Naive thymus-derived CD4-positive, alpha-beta T cell (primary cell): ENCODE results near the gene IER2. TPM values are rescaled to one million over a fixed set of nuclear protein-coding genes. Genes with fewer than 3 reads are reported as not detected.

Experiments
- ATAC-seq: fragments of 150-1000 bp; cut with Tn5 transposase; 2 replicates; pipeline ENCODE4 v1.10.0; 2021; ENCODE audit warnings: mild to moderate bottlenecking, moderate library complexity
- CTCF ChIA-PET: fragments of 350-600 bp; sonication (Branson Sonifier 250); formaldehyde crosslinking; loops from one replicate; lab custom pipeline; 2021; ENCODE audit warnings: antibody characterized with exemption; lab: Charles Lee
- POLR2A ChIA-PET: fragments of 350-600 bp; sonication (Branson Sonifier 250); formaldehyde crosslinking; loops from one replicate; lab custom pipeline; 2021; ENCODE audit warnings: antibody characterized with exemption, inconsistent platforms; lab: Charles Lee
- DNase-seq, 9 donors: peaks; one replicate each; pipeline versions ENCODE4 v3.0.0 to v3.0.0-alpha.2; 2020 to 2022; ENCODE audit warnings: mixed read lengths in 1 of 9
- H3K27ac ChIP-seq: one replicate; pipeline ENCODE4 v1.7.0; 2013; ENCODE audit warnings: mild to moderate bottlenecking, low read depth, low read length, moderate library complexity
- H3K27me3 ChIP-seq, 2 donors: one replicate each; pipeline ENCODE4 v1.7.0; 2013; ENCODE audit warnings: low read length in 2 of 2, mild to moderate bottlenecking in 2 of 2, moderate library complexity in 2 of 2; ENCODE audit not compliant: control insufficient read depth in 2 of 2, insufficient read depth in 2 of 2
- H3K36me3 ChIP-seq, 3 experiments: 1 replicate in 2 of 3; 2 replicates in 1 of 3; pipeline ENCODE4 v1.7.0; 2013; ENCODE audit warnings: low read length in 3 of 3, mild to moderate bottlenecking in 3 of 3, moderate library complexity in 1 of 3; ENCODE audit not compliant: insufficient read depth in 3 of 3, control insufficient read depth in 2 of 3
- H3K4me1 ChIP-seq, 2 donors: one replicate each; pipeline ENCODE4 v1.7.0; 2013; ENCODE audit warnings: low read length in 2 of 2, mild to moderate bottlenecking in 2 of 2, moderate library complexity in 1 of 2; ENCODE audit not compliant: control insufficient read depth in 2 of 2, insufficient read depth in 2 of 2
- H3K4me3 ChIP-seq: 2 replicates; pipeline ENCODE4 v1.7.0; 2013; ENCODE audit warnings: mild to moderate bottlenecking, low read length
- H3K9me3 ChIP-seq, 3 experiments: 1 replicate in 2 of 3; 2 replicates in 1 of 3; pipeline ENCODE4 v1.7.0; 2013; ENCODE audit warnings: low read length in 3 of 3; ENCODE audit not compliant: control insufficient read depth in 2 of 3
- H3K27ac Mint-ChIP-seq, 9 donors: one replicate each; pipeline ENCODE4 v1.8.0; 2020 to 2022; ENCODE audit warnings: mixed read lengths in 9 of 9, mild to moderate bottlenecking in 8 of 9, moderate library complexity in 5 of 9, inconsistent platforms in 2 of 9
- H3K27me3 Mint-ChIP-seq, 5 donors: one replicate each; pipeline ENCODE4 v1.8.0; 2021 to 2022; ENCODE audit warnings: mixed read lengths in 5 of 5, mild to moderate bottlenecking in 1 of 5
- H3K36me3 Mint-ChIP-seq, 5 donors: one replicate each; pipeline ENCODE4 v1.8.0; 2020 to 2022; ENCODE audit warnings: mixed read lengths in 5 of 5, mild to moderate bottlenecking in 3 of 5, inconsistent platforms in 1 of 5
- H3K4me1 Mint-ChIP-seq, 7 donors: one replicate each; pipeline ENCODE4 v1.8.0; 2020 to 2022; ENCODE audit warnings: mixed read lengths in 7 of 7, mild to moderate bottlenecking in 3 of 7, inconsistent platforms in 1 of 7
- H3K4me3 Mint-ChIP-seq, 10 donors: one replicate each; pipeline ENCODE4 v1.8.0; 2020 to 2022; ENCODE audit warnings: mild to moderate bottlenecking in 10 of 10, mixed read lengths in 10 of 10, moderate library complexity in 6 of 10, inconsistent platforms in 2 of 10
- H3K9me3 Mint-ChIP-seq, 11 donors: one replicate each; pipeline ENCODE4 v1.8.0; 2020 to 2022; ENCODE audit warnings: mixed read lengths in 11 of 11, mild to moderate bottlenecking in 4 of 11, inconsistent platforms in 1 of 11, moderate library complexity in 1 of 11
- intact Hi-C, 2 donors: fragments of 100-400 bp; cut with micrococcal nuclease; formaldehyde crosslinking; loops; one replicate each; pipeline ENCODE4 v1.15.1; 2023
- polyA plus RNA-seq, 2 donors: library from polyadenylated mRNA; unstranded; fragments of 300-500 nt; fragmentation: Illumina TruSeq; gene quantifications; one replicate each; pipeline ENCODE4 v1.2.3, GENCODE V29; 2021
- total RNA-seq, 6 experiments: library from RNA in 5 of 6; stranded (reverse) in 5 of 6; gene quantifications; 1 replicate in 5 of 6; 2 replicates in 1 of 6; pipeline ENCODE4 v1.2.3 and lab custom pipeline; 2021 to 2026

IER2 gene
- total and polyA plus RNA-seq, 7 experiments from 2014 or later = 121 to 558 (median 149) TPM

DNA sequence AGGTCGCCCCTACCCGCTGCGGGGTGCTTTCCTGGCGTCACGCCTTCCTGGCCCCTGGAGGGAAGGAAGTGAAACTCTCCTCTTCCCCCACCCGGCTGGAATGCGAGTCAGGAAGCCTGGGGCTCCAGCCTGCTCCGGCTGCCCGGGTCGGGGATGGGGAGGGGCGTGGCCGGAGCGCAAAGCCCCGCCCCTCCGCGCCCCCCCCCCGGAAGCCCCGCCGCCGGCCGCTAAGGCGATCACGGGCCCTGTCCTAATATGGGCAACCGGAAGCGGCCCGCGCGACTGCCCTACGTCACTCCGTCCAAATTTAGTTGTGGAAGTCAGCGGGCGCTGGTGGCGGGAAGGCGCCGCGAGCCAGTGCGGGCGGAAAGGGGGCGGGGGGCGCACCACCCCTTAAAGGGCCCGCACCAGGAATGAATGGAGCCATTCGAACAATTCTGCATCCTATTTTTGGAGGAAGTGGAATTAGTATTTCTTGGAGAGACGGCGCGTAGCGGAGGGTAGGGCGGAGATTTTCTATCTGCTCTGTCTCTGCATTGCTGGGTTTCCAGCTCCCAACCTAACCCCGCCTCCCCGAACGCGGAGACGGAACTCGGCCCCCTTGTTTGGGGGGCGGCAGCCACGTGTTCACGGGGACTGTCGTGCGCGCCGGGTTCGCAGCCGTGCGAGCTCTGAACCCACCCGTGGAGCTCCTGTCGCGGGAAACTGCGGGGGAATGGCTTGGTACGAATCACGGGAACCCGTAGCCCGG, 1.6 kb downstream of the IER2 start:
- POLR2A ChIA-PET = interaction anchor here (0.7 to 3.9 kb wide), 30 partner anchors 11 to 1374 kb away, joined by 3 to 117 read pairs (median 7); partner anchors contain the start of genes JUNB and NACC1
- peaks cover 12 to 34% (median 20%) of the 10 kb centered on the region in 5 donors for H3K36me3 Mint-ChIP-seq
- ATAC-seq = peak; percentile 61
- peak; percentile 87 to 97 (median 95) for DNase-seq
- peak overlapping the region; percentile 94 to 100 (median 98) for H3K4me3 Mint-ChIP-seq
- Histone ChIP-seq H3K27ac (peak overlapping the region; percentile 96), H3K4me1 (peaks cover 16% of the 10 kb centered on the region in 2 donors), H3K4me3 (peak overlapping the region; percentile 96), H3K27me3 (no peaks in the 10 kb centered on the region), H3K9me3 (no peaks in the 10 kb centered on the region), H3K36me3 (peaks cover 0 to 41% (median 6%) of the 10 kb centered on the region in 3 experiments)
- H3K9me3 Mint-ChIP-seq = peaks cover 0 to 25% (median 0%) of the 10 kb centered on the region in 11 donors
- CTCF ChIA-PET = interaction anchor here (0.6 to 1.8 kb wide), 15 partner anchors 9 to 1760 kb away, joined by 3 to 11 read pairs (median 4); partner anchors contain the start of gene NACC1
- H3K4me1 Mint-ChIP-seq = peaks cover 14 to 52% (median 25%) of the 10 kb centered on the region in 7 donors
- intact Hi-C loops = loop anchor here (1.0 to 10.0 kb wide), 20 partner anchors 12 to 1717 kb away; partner anchors contain the start of genes DNAJB1 (in 2 of the 2), DDX39A (in 1 of the 2), DHPS (in 1 of the 2) and JUNB (in 1 of the 2)
- H3K27ac Mint-ChIP-seq = peak overlapping the region; percentile 97 to 100 (median 99)
- peaks cover 0 to 17% (median 0%) of the 10 kb centered on the region in 5 donors for H3K27me3 Mint-ChIP-seq

DNA sequence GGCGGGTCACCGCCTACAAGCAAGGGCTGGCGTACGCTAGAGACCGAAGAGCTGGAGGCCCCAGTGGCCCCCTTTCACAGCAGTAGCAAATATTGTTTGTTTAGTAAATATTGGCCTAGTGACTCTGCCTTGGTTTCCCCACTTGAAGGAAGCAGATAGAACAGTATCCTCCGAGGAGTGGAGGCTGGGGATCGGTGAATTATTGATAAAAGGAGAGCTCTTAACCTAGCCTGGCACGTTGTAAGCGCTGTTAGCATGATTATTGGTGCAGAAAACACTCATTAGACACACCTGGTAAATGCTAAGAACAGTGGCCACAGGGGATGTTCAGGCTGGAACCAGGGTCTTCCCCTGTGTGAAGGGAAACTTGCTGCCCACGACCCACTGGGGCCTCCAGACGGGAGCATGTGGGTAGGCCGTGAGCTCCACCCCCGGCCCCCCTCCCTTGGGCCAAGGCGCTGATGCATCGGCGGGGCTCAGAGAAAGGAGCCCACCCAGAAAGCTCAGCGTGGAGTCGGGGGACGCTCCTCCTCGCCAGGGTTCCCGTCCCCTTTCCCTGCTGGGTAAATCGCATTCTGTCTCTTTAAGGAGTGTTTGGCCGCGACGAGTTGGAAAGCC, 2.3 kb downstream of the IER2 start:
- peaks cover 22 to 23% of the 10 kb centered on the region in 2 donors for H3K4me1 ChIP-seq
- intact Hi-C loops = loop anchor here (1.0 to 10.0 kb wide), 12 partner anchors 11 to 1365 kb away; partner anchors contain the start of genes DNAJB1 (in 2 of the 2), JUNB (in 1 of the 2), NACC1 (in 1 of the 2) and RFX1 (in 1 of the 2)
- H3K27ac Mint-ChIP-seq = peak overlapping the region; percentile 97 to 100 (median 99)
- H3K9me3 ChIP-seq = no peaks in the 10 kb centered on the region
- no peaks in the 10 kb centered on the region for H3K27me3 ChIP-seq
- peak overlapping the region; percentile 96 for H3K27ac ChIP-seq
- ATAC-seq = peak; percentile 0
- H3K36me3 Mint-ChIP-seq = peaks cover 12 to 34% (median 20%) of the 10 kb centered on the region in 5 donors
- H3K4me3 Mint-ChIP-seq = peak overlapping the region; percentile 94 to 100 (median 98)
- peak overlapping the region; percentile 96 for H3K4me3 ChIP-seq
- ChIA-PET CTCF (interaction anchor here (0.6 to 1.8 kb wide), 16 partner anchors 9 to 1761 kb away, joined by 3 to 11 read pairs (median 4); partner anchors contain the start of gene NACC1), POLR2A (interaction anchor here (0.7 to 3.9 kb wide), 34 partner anchors 10 to 1373 kb away, joined by 3 to 117 read pairs (median 6); partner anchors contain the start of genes JUNB and NACC1)
- H3K9me3 Mint-ChIP-seq = peaks cover 0 to 25% (median 0%) of the 10 kb centered on the region in 11 donors
- peaks cover 18 to 54% (median 28%) of the 10 kb centered on the region in 7 donors for H3K4me1 Mint-ChIP-seq
- DNase-seq = no peak
- H3K36me3 ChIP-seq = peaks cover 0 to 41% (median 6%) of the 10 kb centered on the region in 3 experiments
- peaks cover 0 to 17% (median 0%) of the 10 kb centered on the region in 5 donors for H3K27me3 Mint-ChIP-seq

DNA sequence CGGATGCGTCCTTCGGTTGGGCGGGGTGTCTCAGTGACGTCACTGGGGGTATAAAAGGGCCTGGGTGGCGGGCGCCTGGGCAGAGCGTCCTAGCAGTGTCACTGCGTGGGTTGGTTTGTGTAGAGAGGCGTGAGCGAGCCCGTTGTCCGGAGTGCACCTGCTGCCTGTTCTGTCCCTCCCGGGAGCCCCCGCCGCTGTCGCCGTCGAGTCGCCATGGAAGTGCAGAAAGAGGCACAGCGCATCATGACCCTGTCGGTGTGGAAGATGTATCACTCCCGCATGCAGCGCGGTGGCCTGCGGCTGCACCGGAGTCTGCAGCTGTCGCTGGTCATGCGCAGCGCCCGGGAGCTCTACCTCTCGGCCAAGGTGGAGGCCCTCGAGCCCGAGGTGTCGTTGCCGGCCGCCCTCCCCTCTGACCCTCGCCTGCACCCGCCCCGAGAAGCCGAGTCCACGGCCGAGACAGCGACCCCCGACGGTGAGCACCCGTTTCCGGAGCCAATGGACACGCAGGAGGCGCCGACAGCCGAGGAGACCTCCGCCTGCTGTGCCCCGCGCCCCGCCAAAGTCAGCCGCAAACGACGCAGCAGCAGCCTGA, 2.9 kb downstream of the IER2 start:
- H3K27me3 Mint-ChIP-seq = peaks cover 0 to 17% (median 0%) of the 10 kb centered on the region in 5 donors
- no peaks in the 10 kb centered on the region for H3K27me3 ChIP-seq
- peak overlapping the region; percentile 97 to 100 (median 99) for H3K27ac Mint-ChIP-seq
- peak; percentile 93 to 99 (median 96) for DNase-seq
- peaks cover 0 to 41% (median 6%) of the 10 kb centered on the region in 3 experiments for H3K36me3 ChIP-seq
- peaks cover 22 to 60% (median 33%) of the 10 kb centered on the region in 7 donors for H3K4me1 Mint-ChIP-seq
- peak overlapping the region; percentile 96 for H3K4me3 ChIP-seq
- H3K36me3 Mint-ChIP-seq = peaks cover 12 to 34% (median 20%) of the 10 kb centered on the region in 5 donors
- peaks cover 0 to 25% (median 0%) of the 10 kb centered on the region in 11 donors for H3K9me3 Mint-ChIP-seq
- peak overlapping the region; percentile 94 to 100 (median 98) for H3K4me3 Mint-ChIP-seq
- ChIA-PET CTCF (interaction anchor here (0.6 to 1.8 kb wide), 9 partner anchors 14 to 789 kb away, joined by 3 to 11 read pairs (median 3); no protein-coding TSS in a partner anchor), POLR2A (interaction anchor here (0.6 to 3.9 kb wide), 28 partner anchors 10 to 635 kb away, joined by 3 to 117 read pairs (median 8); partner anchors contain the start of genes JUNB and NACC1)
- ATAC-seq = peak; percentile 49
- intact Hi-C loops = loop anchor here (1.0 to 10.0 kb wide), 14 partner anchors 10 to 1364 kb away; partner anchors contain the start of genes DNAJB1 (in 2 of the 2), JUNB (in 1 of the 2), NACC1 (in 1 of the 2) and RFX1 (in 1 of the 2)
- H3K9me3 ChIP-seq = no peaks in the 10 kb centered on the region
- H3K4me1 ChIP-seq = peaks cover 22 to 27% of the 10 kb centered on the region in 2 donors
- peak overlapping the region; percentile 96 for H3K27ac ChIP-seq

DNA sequence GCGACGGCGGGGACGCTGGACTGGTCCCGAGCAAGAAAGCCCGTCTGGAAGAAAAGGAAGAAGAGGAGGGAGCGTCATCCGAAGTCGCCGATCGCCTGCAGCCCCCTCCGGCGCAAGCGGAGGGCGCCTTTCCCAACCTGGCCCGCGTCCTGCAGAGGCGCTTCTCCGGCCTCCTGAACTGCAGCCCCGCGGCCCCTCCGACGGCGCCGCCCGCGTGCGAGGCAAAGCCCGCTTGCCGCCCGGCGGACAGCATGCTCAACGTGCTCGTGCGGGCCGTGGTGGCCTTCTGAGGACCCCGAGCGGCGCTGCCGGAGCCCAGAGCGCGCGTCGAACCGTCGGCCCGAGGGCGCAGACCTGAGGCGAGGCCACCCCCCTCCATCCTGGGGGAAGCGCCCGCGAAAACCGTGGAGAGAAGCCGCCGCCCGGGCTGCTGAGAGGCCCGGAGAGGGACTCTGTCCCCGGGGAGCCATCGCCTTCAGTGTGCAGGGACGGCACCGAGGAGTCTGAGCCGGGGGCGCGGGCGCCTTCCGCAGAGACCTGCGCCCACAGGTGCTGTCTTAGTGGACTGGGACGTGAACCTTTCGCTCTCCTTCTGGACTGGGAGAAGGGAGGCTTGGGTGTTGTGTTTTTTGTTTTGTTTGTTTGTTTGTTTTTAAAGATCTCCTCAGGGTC, 3.5 kb downstream of the IER2 start:
- POLR2A ChIA-PET = interaction anchor here (0.6 to 6.6 kb wide), 21 partner anchors 9 to 423 kb away, joined by 3 to 283 read pairs (median 19); partner anchors contain the start of gene NACC1
- Mint-ChIP-seq H3K9me3 (peaks cover 0 to 25% (median 0%) of the 10 kb centered on the region in 11 donors), H3K4me1 (peaks cover 22 to 63% (median 35%) of the 10 kb centered on the region in 7 donors), H3K27ac (peak overlapping the region; percentile 97 to 100 (median 99)), H3K27me3 (peaks cover 0 to 17% (median 0%) of the 10 kb centered on the region in 5 donors), H3K36me3 (peaks cover 12 to 34% (median 20%) of the 10 kb centered on the region in 5 donors), H3K4me3 (peak overlapping the region; percentile 94 to 100 (median 98))
- intact Hi-C loops = loop anchor here (1.0 to 10.0 kb wide), 11 partner anchors 55 to 1364 kb away; partner anchors contain the start of genes DNAJB1 (in 2 of the 2), JUNB (in 1 of the 2), RFX1 (in 1 of the 2) and ZNF490 (in 1 of the 2)
- DNase-seq (peak in 7 of 9 donors; percentile 11 to 44 (median 25)), ATAC-seq (no peak)
- peak overlapping the region; percentile 96 for H3K27ac ChIP-seq
- peaks cover 0 to 41% (median 6%) of the 10 kb centered on the region in 3 experiments for H3K36me3 ChIP-seq
- CTCF ChIA-PET = interaction anchor here (0.6 to 3.4 kb wide), 5 partner anchors 10 to 788 kb away, joined by 3 to 17 read pairs (median 14); no protein-coding TSS in a partner anchor
- peak overlapping the region; percentile 96 for H3K4me3 ChIP-seq
- H3K27me3 ChIP-seq = no peaks in the 10 kb centered on the region
- peaks cover 20 to 27% of the 10 kb centered on the region in 2 donors for H3K4me1 ChIP-seq
- no peaks in the 10 kb centered on the region for H3K9me3 ChIP-seq

DNA sequence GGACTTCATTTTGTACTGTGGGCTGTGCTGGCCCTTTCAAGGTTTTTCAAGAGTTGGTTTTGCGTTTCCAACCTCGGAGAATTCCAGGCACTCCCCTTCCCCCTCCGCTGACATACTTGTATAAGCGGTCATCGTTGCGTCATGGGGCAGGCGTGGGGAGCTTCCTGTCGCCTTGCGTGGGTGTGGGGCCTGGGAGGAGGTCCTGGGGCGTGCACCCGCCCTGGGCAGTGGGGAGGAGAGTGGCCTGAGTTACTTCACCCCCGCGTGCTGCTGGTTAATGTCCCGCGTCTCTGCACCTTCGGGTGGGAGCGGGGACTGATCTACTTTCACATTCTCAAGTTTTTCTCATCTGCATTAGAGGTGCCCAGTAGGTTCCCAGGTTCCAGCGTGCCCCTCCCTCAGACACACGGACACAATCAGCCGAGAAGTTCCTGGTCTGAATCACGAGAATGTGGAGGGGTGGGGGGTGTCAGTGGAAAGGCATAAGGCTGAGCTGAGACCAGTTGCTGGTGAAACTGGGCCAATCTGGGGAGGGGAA, 4.1 kb downstream of the IER2 start:
- ChIA-PET POLR2A (interaction anchor here (0.9 to 6.6 kb wide), 10 partner anchors 14 to 108 kb away, joined by 3 to 283 read pairs (median 11); partner anchors contain the start of gene NACC1), CTCF (interaction anchor here (1.1 to 3.4 kb wide), 9 partner anchors 9 to 58 kb away, joined by 3 to 17 read pairs (median 8); no protein-coding TSS in a partner anchor)
- H3K9me3 ChIP-seq = no peaks in the 10 kb centered on the region
- H3K36me3 Mint-ChIP-seq = peaks cover 12 to 33% (median 20%) of the 10 kb centered on the region in 5 donors
- peak overlapping the region; percentile 96 for H3K27ac ChIP-seq
- H3K27ac Mint-ChIP-seq = peak overlapping the region; percentile 97 to 100 (median 98)
- peaks cover 0 to 17% (median 0%) of the 10 kb centered on the region in 5 donors for H3K27me3 Mint-ChIP-seq
- H3K9me3 Mint-ChIP-seq = peaks cover 0 to 25% (median 0%) of the 10 kb centered on the region in 11 donors
- peaks cover 0 to 41% (median 6%) of the 10 kb centered on the region in 3 experiments for H3K36me3 ChIP-seq
- peak; percentile 26 to 80 (median 41) for DNase-seq
- intact Hi-C loops = loop anchor here (5.0 to 10.0 kb wide), 6 partner anchors 362 to 1363 kb away; partner anchors contain the start of genes DNAJB1 (in 2 of the 2), JUNB (in 1 of the 2), ZNF490 (in 1 of the 2) and ZNF791 (in 1 of the 2)
- H3K4me3 Mint-ChIP-seq = peak overlapping the region; percentile 94 to 100 (median 98)
- no peak for ATAC-seq
- H3K4me1 Mint-ChIP-seq = peaks cover 20 to 61% (median 32%) of the 10 kb centered on the region in 7 donors
- no peaks in the 10 kb centered on the region for H3K27me3 ChIP-seq
- H3K4me3 ChIP-seq = peak overlapping the region; percentile 96
- H3K4me1 ChIP-seq = peaks cover 16 to 23% of the 10 kb centered on the region in 2 donors
